HS-27A (cell line): ENCODE measurements around the gene RAB5B.
"Not testable (repeated sequence)": the region's sequence is repeated elsewhere in the genome, so short reads cannot be mapped to it uniquely, and the experiment has no call there.

ENCODE experiments used
- DNase-seq: peaks from one replicate; pipeline ENCODE4 v3.0.0-alpha.2; 2012; ENCODE audit warnings: low read depth, missing footprints

RAB5B gene

DNA sequence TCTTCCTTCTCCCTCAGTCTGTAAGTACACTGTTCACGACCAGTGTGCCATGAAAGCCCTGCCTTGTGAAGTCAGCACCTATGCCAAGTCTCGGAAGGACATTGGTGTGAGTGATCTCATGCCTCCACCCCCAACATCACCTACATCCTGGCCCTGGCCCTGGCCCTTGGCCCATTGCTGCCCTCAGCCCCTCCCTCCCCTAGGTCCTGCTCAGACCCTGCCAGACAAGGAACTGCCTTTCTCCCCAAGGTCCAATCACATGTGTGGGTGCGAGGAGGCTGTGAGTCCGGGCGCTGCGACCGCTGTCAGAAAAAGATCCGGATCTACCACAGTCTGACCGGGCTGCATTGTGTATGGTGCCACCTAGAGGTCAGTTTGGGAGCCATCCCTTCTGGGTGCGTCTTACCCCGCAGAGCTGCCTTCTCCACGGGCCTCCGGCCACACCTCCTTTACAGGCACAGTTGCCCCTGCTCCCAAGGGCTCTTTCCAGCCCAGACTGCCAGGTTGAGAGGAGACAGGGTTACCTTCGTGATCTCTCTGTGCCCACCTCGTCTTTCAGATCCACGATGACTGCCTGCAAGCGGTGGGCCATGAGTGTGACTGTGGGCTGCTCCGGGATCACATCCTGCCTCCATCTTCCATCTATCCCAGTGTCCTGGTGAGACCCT is 33.7 kb upstream of the RAB5B start:
- DNase-seq, result no peak

DNA sequence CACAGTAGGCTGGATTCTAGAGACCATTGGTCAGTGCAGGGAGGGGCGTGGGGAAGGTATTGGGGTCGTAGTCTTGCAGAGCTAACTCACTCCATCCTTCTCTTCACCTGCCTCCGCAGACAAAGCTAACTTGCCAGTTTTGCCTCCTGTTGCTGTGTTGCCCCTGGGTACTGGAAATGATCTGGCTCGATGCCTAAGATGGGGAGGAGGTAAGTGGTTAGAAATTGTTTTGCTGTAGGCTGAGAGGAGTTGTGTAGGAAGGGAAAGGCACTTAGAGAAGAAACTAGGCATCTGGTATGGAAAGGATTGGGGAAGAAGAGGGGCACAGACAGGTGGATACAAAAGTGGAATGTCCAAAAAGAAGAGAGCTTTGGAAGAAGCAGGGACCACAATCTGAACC is 31.8 kb upstream of the RAB5B start:
- no peak for DNase-seq

DNA sequence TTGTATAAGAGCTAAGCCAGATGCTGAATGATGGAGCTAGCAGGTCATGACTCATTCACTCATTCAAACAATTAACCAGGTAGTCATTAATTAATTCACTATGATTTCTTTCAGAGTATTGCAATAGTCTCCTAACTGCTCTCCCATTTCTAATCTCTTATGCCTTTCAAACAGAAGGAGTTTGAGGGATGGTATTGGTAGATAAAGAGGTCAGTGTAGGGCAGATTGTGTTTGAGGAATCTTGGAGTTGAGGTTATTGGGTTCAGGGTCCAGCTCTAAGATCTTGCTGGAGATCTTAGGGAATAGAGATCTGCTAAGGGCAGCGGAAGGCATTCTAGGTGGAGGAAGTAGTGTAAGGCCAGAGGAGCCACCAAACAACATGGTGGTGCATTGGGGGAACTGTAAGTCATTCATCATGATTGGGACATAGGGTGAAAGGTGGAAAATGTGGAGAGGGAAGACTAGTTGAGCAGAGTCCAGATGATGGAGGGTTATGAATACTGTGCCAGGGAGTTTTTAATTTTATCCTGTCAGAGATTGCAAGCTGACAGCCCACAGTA is 31.2 kb upstream of the RAB5B start:
- DNase-seq, result no peak

DNA sequence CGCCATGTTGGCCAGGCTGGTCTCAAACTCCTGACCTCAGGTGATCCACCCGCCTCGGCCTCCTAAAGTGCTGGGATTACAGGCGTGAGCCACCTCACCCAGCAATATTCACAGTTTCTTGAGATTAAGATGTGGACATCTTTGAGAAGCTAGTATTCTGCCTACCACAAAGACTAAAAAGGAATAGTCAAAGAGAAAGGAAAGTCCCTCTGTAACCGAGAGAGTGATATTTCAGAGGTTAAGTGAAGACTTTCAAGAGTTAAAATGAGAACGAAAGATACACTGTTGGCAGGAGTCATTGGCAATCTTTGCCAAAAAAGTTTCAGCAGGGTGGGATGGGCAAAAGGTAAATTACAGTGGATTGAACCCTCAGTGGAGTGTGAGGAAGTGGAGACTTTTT is 27.3 kb upstream of the RAB5B start:
- no peak for DNase-seq

DNA sequence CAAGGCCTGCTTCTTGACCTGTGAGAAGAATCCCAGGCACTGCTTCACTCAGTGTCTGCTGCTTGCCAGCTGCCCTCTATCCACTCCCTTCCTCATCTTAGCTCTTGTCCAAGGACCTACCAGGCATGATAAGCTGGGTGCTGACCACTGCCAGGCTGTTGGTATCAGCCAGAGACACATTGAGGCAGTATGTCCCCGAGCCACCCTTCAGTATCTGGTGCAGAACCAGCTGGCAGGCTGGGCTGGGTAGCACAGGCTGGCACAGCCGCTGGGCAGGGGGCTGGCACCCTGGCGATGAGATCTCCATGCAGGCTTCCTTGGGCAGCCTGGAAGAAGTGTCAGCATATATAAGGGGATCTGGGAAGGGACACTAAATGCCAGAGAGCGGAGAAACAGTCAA is 18.5 kb upstream of the RAB5B start:
- DNase-seq, result no peak

DNA sequence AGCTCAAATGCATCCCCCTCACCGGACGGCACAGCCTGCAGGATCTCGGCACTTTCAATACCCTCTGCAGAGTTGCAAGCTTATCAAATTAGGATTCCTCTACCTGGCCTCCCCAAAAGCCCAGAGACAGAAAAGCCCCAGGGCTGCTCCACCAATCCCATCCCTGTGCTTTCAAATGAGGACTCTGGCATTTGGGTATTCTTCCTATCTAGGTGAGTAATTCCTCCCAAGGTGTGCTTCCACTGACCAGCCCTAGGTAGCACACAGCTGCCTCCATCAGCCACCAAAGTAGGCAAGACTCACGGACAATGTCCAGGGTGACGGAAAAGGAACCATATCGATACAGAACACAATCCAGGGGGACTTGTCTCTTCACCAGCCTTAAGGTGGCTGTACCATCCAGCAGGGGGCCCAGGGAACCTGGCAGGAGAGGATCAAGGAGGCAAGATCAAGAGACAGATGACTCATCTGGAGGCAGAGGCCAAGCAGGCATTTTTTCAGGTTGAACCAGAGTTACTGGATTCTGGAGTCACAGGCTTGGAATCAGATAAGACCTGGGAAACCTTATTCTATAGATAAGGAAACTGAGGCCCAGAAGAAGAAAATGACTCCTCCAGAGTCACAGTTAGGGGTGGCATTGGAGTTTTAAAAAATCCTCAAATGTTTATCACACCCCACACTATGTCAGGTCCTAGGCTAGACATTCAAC is 17.9 kb upstream of the RAB5B start:
- no peak for DNase-seq

DNA sequence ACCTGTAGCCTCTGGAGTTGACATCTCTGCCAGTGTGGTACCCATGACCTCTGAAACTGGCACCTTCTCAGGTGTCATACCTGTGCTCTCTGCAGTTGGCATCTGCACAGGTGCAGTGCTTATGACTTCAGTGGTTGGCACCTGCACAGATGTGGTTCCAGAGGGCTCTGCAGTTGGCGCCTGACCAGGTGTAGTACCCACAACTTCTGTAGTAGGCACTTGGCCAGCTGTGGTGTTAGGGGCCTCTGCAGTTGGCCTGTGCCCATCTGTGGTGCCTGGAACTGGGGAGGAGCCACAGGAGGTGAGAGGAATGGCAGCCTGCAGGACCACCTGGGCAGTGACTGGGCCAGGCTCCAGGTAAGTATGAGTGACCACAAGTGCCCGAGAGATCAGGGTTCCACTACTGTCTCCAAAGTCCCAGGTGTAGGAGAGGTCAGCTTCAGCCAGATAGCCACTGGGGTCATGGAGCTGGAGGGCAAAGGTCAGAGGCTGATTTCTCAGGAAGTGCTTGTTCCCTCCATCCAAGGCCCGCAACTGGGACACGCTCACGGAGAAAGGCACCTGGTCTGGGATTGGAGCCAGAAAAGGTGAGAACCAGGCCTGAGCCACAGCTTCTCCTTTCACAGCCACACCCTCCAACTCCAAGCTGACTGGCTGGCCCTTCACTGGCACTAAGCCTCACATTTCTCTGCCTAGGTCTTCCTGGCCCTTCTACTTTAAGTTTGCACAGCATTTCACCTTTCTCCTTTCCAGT is 16.6 kb upstream of the RAB5B start:
- no peak for DNase-seq

DNA sequence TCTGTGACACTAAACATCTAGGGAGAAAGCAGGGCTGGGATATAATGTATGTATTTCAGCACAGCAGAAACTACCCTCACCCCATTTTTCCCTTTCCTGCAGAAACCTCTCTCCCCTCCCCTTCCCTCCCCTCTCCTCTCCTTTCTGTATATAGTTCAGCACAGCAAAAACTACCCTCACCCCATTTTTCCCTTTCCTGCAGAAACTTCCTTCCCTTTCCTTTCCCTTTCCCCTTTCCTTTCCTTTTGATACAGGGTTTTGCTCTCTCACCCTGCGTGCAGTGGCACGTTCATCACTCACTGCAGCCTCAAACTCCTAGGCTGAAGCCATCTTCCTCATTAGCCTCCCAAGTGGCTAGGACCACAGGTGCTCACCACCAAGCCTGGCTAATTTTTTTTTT is 10.1 kb upstream of the RAB5B start:
- DNase-seq, result no peak

DNA sequence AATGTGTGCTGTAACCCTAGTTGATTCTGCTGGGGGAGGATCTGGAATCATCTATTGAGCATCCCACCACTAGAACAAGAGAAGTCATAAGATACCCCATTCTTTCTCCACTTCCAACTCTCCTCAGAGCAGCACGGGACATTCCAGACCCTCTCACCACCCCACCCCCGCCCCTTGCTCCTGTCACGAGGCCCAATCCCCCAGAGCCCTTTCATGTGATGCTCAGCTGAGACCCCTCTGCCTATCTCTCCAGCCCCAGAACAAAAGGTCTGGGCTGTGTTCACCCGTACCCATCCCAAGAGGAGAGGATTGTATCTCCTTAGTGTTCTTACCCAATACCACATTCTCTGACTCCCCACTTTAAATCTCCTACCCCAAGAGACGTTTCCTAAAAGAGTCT is 8.6 kb upstream of the RAB5B start:
- no peak for DNase-seq

DNA sequence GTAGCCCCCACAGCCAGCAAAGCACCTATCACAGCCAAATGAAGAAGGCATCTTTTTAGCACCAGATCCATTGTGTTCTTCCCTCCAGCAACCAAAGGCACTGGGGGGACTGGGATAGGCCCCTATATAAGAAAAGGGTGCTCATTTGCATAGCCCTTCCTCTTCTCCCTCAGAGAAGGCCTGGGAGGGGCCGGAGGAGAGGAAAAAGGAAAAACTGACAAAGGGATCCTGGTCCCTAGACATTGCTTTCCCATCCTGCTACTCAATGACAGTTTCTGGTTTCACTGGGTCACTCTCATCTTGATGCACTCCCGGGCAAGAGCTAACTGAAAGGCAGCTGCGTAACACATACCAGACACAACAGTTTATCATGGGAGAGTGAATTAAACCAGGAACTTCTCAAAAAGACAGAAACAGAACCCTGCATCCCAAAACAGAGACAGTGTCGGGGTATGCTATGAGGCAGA is 7.9 kb upstream of the RAB5B start, which contains the start of gene PMEL:
Gene PMEL (minus strand): TSS at position 102 of the 467 bp plus-strand sequence. CDS start 31 bp downstream, at position 71.
- DNase-seq, result no peak

DNA sequence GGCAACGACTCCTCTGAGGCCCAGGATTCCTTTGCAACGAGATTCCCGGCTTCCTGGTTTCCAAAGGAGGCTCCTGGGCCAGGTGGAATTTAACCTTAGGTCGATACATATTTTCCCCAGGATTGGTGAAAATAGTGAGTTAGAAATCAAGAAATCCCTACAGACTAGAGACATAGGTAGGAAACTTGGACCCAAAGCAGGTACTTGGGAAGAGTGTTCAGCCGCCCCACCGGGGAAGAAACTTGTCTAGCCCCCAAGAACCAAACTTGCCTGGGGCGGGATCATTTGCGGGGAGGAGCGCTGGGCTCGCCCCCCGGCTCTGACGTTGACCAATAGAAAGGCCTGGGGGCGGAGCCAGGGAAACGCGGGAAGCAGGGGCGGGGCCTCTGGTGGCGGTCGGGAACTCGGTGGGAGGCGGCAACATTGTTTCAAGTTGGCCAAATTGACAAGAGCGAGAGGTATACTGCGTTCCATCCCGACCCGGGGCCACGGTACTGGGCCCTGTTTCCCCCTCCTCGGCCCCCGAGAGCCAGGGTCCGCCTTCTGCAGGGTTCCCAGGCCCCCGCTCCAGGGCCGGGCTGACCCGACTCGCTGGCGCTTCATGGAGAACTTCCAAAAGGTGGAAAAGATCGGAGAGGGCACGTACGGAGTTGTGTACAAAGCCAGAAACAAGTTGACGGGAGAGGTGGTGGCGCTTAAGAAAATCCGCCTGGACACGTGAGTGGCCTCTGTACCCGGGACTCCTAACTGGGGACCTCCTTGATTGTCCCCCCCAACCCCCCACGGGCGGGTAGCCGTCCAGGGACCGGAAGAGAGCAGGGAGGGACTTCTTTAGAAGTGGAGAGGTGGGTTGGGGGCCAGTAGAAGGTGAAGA is 7.2 kb upstream of the RAB5B start, which contains the start of gene CDK2:
Gene CDK2 (plus strand): TSS at position 423 of the 874 bp plus-strand sequence. CDS start 179 bp downstream, at position 602.
- DNase-seq, result no peak

DNA sequence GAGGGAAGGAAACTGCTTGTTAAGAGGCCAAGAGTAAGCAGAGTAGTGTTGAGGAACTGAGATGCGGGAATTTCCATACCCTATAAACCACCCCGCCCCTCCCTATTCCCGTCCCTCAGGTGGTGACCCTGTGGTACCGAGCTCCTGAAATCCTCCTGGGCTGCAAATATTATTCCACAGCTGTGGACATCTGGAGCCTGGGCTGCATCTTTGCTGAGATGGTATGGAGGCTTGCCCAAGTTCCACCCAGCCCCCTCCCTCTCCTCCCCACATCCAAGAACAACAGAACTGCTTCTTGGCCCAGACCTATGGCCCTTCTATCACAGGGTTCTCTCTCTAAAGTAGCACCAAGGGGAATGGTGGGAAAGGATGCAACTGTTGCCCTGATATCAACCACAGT is 4.5 kb upstream of the RAB5B start:
- no peak for DNase-seq

DNA sequence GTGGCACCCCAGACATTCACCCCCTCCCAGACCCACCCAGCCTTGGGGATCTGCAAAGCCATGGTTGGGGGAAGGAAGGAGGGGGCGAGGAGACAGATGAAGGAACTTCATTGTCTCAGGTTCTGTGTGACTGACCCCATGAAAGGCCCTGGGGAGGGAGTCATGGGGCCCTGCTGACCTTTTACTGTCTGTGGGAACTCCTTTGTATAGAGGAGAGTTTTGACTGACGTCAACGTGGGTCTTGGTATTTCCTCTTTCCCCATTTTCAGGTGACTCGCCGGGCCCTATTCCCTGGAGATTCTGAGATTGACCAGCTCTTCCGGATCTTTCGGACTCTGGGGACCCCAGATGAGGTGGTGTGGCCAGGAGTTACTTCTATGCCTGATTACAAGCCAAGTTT is 3.1 kb upstream of the RAB5B start:
- no peak for DNase-seq

DNA sequence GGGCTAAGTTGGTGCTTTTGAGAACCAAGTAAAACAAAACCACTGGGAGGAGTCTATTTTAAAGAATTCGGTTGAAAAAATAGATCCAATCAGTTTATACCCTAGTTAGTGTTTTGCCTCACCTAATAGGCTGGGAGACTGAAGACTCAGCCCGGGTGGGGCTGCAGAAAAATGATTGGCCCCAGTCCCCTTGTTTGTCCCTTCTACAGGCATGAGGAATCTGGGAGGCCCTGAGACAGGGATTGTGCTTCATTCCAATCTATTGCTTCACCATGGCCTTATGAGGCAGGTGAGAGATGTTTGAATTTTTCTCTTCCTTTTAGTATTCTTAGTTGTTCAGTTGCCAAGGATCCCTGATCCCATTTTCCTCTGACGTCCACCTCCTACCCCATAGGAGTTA is 1.8 kb upstream of the RAB5B start:
- DNase-seq, result peak; percentile 78

DNA sequence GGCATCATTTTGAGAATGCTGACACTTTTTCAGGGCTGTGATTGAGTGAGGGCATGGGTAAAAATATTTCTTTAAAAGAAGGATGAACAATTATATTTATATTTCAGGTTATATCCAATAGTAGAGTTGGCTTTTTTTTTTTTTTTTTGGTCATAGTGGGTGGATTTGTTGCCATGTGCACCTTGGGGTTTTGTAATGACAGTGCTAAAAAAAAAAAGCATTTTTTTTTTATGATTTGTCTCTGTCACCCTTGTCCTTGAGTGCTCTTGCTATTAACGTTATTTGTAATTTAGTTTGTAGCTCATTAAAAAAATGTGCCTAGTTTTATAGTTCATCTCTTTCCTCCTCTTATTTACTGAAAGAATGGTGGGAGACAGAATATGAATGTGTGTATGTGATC is 1.4 kb upstream of the RAB5B start:
- DNase-seq, result no peak

DNA sequence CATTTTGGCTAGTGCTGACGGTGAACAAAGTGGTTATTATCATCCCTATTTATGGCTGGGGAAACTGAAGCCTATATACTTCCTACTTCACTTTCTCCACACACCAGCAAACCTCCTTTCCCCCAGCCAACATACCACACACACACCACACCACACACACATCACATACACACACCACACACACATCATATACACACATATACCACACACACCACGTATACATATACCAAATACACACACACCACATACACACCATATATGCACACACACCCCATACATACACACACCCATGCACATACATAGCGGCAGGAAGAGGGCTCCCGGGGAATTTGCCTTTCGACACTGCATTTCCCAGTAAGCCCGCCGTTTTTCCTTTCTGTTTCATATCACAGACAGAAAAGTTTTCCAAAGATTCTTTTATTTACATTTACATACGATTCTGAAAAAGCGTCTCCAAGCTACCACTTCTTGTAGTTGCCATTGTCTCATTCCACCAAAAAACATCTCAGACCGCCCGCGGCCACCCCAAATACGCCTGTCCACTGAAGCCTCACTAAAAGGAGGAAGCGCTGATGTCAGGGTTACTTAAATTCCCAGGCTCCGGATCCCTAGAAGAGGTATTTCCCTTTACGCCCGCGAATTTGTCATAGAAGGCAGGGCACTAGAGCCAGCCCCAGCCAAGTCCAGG is 823 bp upstream of the RAB5B start:
- no peak for DNase-seq

DNA sequence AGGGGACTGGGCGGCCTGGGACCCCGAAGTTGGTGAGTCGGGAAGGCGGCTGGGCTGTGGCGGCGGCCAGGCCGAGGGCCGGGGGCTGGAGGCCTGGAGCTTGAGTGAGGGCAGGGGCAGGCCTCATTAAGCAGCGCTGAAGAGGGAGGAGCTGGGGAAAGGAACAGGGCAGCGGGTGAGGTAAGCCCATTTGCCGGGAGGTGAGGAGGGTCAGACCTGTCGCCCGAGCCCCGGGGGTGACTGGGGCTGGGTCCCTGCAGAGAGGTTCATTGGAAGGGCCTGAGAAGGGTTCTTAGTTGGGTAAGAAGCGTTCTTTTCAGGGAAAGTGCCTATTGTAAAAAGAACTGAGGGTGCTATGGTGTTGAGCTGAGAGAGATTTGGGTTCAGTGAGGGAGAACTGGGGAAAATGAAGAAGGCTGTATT is 441 bp downstream of the RAB5B start:
- no peak for DNase-seq

DNA sequence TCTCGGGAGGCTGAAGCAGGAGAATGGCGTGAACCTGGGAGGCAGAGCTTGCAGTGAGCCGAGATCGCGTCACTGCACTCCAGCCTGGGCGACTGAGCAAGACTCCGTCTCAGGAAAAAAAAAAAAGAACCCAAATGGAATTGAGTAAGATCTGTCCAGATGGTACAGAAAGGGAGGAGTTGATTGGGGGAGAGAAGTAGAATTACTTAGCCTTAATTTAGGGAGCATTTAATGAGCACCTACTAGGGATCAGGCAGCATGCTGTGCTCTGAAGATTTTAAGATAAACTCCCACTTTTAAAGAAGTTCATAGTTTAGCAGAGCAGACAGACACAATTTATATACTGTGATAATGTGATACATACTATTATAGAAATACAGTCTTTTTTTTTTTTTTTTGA is 4.5 kb downstream of the RAB5B start:
- no peak for DNase-seq

DNA sequence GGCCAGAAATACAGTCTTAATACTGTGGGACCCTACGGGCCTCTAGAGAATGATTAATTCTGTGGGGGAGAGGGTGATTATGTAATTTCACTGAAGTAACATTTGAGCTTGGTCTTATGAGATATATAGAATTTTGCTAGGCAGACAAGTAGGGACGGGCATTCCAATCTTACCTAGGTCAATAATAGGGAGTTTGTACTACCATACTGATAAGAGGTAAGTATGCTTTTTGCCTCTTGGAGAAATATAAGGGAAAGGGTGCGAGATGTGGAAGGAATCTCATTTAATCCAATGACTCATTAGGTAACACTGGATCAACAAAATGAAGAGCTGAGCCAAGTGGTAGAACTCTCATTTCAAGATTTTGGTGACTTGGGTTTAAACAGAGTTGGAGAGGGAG is 5.2 kb downstream of the RAB5B start:
- no peak for DNase-seq

DNA sequence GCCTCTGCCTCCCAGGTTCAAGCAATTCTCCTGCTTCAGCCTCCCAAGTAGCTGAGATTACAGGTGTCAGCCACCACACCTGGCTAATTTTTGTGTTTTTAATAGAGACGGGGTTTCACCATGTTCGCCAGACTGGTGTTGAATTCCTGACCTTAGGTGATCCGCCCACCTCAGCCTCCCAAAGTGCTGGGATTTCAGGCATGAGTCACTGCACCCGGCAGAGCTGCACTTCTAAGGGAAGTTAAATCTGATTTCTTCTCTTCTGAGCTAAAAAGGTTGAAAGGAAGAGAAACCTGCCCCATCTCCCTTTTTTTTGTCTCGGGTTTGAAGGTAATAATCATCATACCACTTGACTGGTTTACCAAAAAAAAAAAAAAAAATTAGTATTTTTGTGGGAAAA is 8.0 kb downstream of the RAB5B start:
- not testable (repeated sequence) for DNase-seq
